K562 treated with DMSO at 1 percent for 12 hours (cell line): ENCODE results near the gene P3H1. TPM values are rescaled to one million over a fixed set of nuclear protein-coding genes. Genes with fewer than 3 reads are reported as not detected.

Experiments used
- total RNA-seq: library from RNA; unstranded; fragments of 300-600 nt; gene quantifications from 2 replicates; pipeline ENCODE4 v1.2.3, GENCODE V29; 2022; ENCODE audit not compliant: insufficient read depth

P3H1 gene
- total RNA-seq: 63.6 and 80.2 TPM in 2 replicates

GRCh38 chr1:42766741-42767509, at the start of gene P3H1, which contains the start of gene C1orf50:
P3H1 (minus strand) TSS chr1:42767028; CDS start chr1:42766971, 57 bp downstream.
C1orf50 (plus strand) TSS chr1:42767249; CDS start chr1:42767312, 63 bp downstream.

GRCh38 chr1:42784946-42785693, 18.3 kb upstream of the P3H1 start, which contains the start of gene TMEM269:
TMEM269 (plus strand) TSS chr1:42784991; CDS start chr1:42789894, 4,903 bp downstream.

DNA sequence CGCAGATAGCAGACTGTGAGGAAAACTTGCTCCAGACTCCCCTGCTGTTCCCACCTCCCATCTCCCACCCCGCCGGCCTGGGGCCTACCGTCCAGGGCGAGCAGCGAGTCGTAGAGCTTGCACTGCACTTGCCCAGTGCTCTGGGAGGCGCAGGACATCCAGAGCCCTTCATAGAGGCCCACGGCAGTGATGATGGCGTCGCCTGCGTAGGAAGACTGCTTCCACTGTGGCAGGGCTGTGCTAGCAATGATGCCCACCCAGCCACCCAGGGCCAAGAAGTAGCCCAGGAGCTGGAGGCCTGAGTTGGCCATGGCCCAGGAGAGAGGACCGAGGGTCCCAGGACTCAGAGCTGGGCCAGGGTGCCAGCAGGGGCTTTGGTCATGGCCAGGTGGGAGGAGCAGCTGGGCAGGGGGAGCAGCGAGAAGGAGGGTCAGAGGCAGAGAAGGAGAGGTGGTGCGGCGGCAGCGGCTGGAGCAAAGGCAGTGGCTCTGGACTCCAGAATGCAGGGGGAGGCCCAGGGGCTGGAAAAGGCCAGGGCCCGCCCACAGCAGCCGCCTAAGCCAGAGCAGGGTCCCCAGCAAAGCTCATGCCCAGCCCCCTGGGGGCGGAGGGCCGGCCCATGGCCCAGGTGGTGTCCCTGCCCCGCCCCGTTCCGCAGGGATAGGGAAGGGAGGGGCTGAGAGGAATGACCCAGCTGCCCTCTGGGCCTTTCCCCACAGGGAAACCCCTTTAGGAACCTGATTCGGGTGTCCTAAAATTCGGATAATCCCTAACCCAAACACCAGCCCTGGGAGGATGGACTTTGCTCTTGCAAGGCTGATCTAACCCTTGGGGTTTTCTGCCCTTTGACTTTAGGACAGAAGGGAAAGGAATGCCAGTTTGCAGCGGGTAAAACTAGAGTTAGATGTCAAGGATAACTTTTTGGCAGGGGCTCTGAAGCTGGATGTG, 26.8 kb downstream of the P3H1 start, which contains the start of gene CLDN19:
Gene CLDN19, minus strand, starts transcription at position 484 of the 948 bp plus-strand sequence. Its CDS starts 173 bp downstream, at position 311.

Other genes with a start within 250 kb of the P3H1 start
- 134 and 148 TPM in 2 replicates for gene PPIH, start 108.6 kb downstream of the P3H1 start, total RNA-seq
- 752 and 971 TPM in 2 replicates for gene YBX1, start 84.6 kb downstream of the P3H1 start, total RNA-seq
- gene CLDN19, start 26.8 kb downstream of the P3H1 start, total RNA-seq: not detected in 2 replicates
- gene C1orf50, start 221 bp upstream of the P3H1 start, total RNA-seq: 2.2 and 4.4 TPM in 2 replicates
- 0.41 and 0.47 TPM in 2 replicates for gene TMEM269, start 18.0 kb upstream of the P3H1 start, total RNA-seq
- gene ERMAP, start 50.1 kb upstream of the P3H1 start, total RNA-seq: 8.6 and 27.7 TPM in 2 replicates
- gene SVBP, start 50.4 kb upstream of the P3H1 start, total RNA-seq: 33.2 and 55.3 TPM in 2 replicates
- gene ZNF691, start 79.6 kb upstream of the P3H1 start, total RNA-seq: 9.8 and 15.9 TPM in 2 replicates
- gene SLC2A1, start 191.8 kb upstream of the P3H1 start, total RNA-seq: 12.9 and 22.6 TPM in 2 replicates